ENCODE measurements around the gene FAM193A.
"Not testable (repeated sequence)": the region's sequence is repeated elsewhere in the genome, so short reads cannot be mapped to it uniquely, and the experiment has no call there.

The FAM193A gene

GRCh38 chr4:2583092-2583491 is 46.6 kb downstream of the FAM193A start:
- DNase-seq, result no peak

GRCh38 chr4:2583517-2583916 is 47.1 kb downstream of the FAM193A start:
- DNase-seq, result peak; percentile 66

- no peak for DNase-seq
Observed at GRCh38 chr4:2586502-2586901, 50.1 kb downstream of the FAM193A start.

- no peak for DNase-seq
Observed at GRCh38 chr4:2587213-2587823, 50.9 kb downstream of the FAM193A start.

- no peak for DNase-seq
Observed at GRCh38 chr4:2588259-2588658, 51.8 kb downstream of the FAM193A start.

- no peak for DNase-seq
Observed at GRCh38 chr4:2591189-2591588, 54.7 kb downstream of the FAM193A start.

GRCh38 chr4:2592014-2592413 is 55.6 kb downstream of the FAM193A start:
- DNase-seq, result not testable (repeated sequence)

GRCh38 chr4:2592572-2592971 is 56.1 kb downstream of the FAM193A start:
- no peak for DNase-seq

GRCh38 chr4:2593003-2593402 is 56.6 kb downstream of the FAM193A start:
- no peak for DNase-seq

- no peak for DNase-seq
Observed at GRCh38 chr4:2595436-2595835, 59.0 kb downstream of the FAM193A start.

GRCh38 chr4:2595952-2596552 is 59.6 kb downstream of the FAM193A start:
- DNase-seq, result no peak

GRCh38 chr4:2596611-2597010 is 60.2 kb downstream of the FAM193A start:
- no peak for DNase-seq

- no peak for DNase-seq
Observed at GRCh38 chr4:2598511-2599303, 62.3 kb downstream of the FAM193A start.

- no peak for DNase-seq
Observed at GRCh38 chr4:2599304-2599654, 62.8 kb downstream of the FAM193A start.

GRCh38 chr4:2600878-2601277 is 64.4 kb downstream of the FAM193A start:
- no peak for DNase-seq

- DNase-seq, result peak; percentile 3
Observed at GRCh38 chr4:2604614-2605013, 68.2 kb downstream of the FAM193A start.

- DNase-seq, result peak; percentile 14
Observed at GRCh38 chr4:2606960-2607506, 70.6 kb downstream of the FAM193A start.

GRCh38 chr4:2607822-2608221 is 71.4 kb downstream of the FAM193A start:
- DNase-seq, result no peak

- DNase-seq, result no peak
Observed at GRCh38 chr4:2608291-2608690, 71.8 kb downstream of the FAM193A start.

GRCh38 chr4:2615821-2616220 is 79.4 kb downstream of the FAM193A start:
- no peak for DNase-seq

GRCh38 chr4:2617955-2618354 is 81.5 kb downstream of the FAM193A start:
- DNase-seq, result no peak

GRCh38 chr4:2618729-2619128 is 82.3 kb downstream of the FAM193A start:
- DNase-seq, result not testable (repeated sequence)

- no peak for DNase-seq
Observed at GRCh38 chr4:2619459-2619858, 83.0 kb downstream of the FAM193A start.

GRCh38 chr4:2621419-2621818 is 85.0 kb downstream of the FAM193A start:
- DNase-seq, result no peak

All from DMS79 treated with DMSO at 0.1 percent for 48 hours (cell line).